Measurements from ENCODE around the gene UMODL1.

Gene UMODL1

GRCh38 chr21:42127164-42128150, 56.3 kb downstream of the UMODL1 start:
- TF ChIP-seq CTCF (IDR thresholded peaks at IDR 0.05; ENCODE audit: low read depth, low read length) = no peak
- no peak for DNase-seq (ENCODE audit: low read depth in 2 of 2)

DNA sequence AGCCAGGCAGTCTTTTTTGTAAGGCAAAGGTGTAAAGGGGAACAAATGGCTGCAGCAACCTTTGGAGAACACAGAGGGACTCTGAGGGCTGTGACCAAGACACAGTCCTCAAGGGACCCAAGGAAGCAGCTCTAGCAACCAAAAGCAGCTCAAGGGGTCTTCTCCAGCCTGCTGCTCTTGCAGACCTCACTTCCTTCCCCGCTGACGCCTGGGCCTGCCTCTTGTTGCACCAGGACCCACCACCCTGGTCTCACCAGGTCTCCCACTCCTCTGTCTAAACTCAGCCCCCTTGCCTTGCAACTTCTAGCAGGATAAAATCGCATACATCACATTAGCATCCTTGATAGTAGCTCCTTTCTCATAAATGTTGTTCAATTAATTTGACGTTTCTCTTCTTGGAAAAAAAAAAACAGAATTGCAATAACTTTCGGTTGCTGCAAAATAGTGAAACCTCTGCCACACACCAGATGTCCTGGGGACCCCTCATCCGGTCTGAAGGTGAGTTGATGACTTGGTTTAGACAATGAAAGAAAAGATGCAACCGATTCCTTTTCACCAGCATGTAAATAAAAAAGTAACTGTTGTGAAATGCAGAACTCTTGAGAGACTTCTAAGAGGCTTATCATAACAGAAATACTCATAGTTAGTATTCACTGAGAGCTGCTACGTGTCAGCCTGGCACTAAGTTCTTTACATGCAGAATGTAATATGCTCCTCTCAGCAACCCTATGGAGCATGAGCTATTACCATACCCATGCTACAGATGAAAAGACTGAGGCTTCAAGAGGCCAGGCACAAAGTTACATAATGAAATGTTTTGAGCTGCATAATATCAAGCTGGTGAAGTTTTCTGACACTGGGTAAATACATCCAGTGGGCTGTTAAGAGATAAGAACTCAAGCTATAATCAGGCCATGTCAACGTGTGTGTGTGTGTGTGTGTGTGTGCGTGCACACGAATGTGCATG, 58.5 kb downstream of the UMODL1 start:
- no peak for DNase-seq (ENCODE audit: low read depth in 2 of 2)

More at GRCh38 chr21:42127164-42128150, 56.3 kb downstream of the UMODL1 start:
- H3K4me3 ChIP-seq (replicated peaks in 1 of 2; ENCODE audit: low read depth in 2 of 2, low read length in 2 of 2) = no peak overlapping the region

DNA sequence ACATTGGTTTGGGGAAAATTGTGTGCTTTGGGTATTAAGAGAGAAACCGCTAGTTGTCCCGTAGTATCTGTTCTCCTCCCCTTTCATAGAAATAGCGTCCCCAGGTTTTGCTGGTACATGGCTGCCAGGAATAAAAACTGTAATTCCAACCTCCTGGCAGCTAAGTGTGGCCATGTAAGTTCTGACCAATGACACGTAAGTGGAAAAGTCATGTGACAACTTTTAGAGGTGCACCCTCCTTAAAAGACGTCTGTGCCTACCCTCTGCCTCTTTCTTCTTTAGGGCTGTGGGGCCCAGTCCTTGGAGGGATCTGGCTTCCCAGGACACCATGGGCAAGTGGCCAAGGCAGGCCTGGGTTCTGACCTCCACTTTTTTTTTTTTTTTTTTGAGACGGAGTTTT, 59.3 kb downstream of the UMODL1 start:
- no peak overlapping the region for H3K4me3 ChIP-seq (replicated peaks in 1 of 2; ENCODE audit: low read depth in 2 of 2, low read length in 2 of 2)
- TF ChIP-seq CTCF (IDR thresholded peaks at IDR 0.05; ENCODE audit: low read depth, low read length) = no peak
- DNase-seq (ENCODE audit: low read depth in 2 of 2) = no peak

More for the DNA sequence above, 58.5 kb downstream of the UMODL1 start:
- TF ChIP-seq CTCF (IDR thresholded peaks at IDR 0.05; ENCODE audit: low read depth, low read length) = no peak
- no peak overlapping the region for H3K4me3 ChIP-seq (replicated peaks in 1 of 2; ENCODE audit: low read depth in 2 of 2, low read length in 2 of 2)

DNA sequence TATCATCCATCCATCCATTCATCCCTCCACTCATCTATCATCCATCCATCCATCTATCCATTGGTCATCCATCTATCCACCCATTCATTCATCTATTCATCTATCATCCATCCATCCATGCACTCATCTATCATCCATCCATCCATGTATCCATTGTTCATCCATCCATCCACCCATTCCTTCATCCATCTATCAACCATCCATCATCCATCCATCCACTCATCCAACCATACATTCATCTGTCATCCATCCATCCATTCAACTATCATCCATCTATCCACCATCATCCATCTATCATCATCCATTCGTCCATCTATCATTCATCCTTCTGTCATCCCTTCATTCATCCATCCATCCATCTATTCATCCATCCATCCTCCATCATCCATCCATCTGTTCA, 61.1 kb downstream of the UMODL1 start:
- H3K4me3 ChIP-seq (replicated peaks in 1 of 2; ENCODE audit: low read depth in 2 of 2, low read length in 2 of 2) = no peak overlapping the region
- no peak for TF ChIP-seq CTCF (IDR thresholded peaks at IDR 0.05; ENCODE audit: low read depth, low read length)
- DNase-seq (ENCODE audit: low read depth in 2 of 2) = no peak

DNA sequence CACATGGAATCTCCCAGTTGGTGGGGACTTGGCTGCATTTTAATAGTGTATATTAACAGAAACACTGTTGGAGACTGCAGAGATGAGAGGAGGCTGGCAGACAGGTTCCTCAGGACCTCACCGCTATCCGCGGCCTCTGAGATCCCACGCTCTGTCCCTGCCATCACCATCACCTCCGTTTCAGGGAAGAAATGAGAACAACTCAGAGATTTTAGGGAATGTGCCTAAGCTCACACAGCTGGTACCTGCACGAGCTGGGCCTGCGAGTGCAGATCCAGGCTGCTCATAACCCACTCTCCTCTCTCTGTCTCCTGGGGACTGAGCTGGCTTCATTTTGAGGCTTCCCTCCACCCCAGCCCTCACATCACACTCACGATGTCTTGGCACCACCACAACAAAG, 62.0 kb downstream of the UMODL1 start:
- TF ChIP-seq CTCF (IDR thresholded peaks at IDR 0.05; ENCODE audit: low read depth, low read length) = no peak
- H3K4me3 ChIP-seq (replicated peaks in 1 of 2; ENCODE audit: low read depth in 2 of 2, low read length in 2 of 2) = no peak overlapping the region
- no peak for DNase-seq (ENCODE audit: low read depth in 2 of 2)

- TF ChIP-seq CTCF (IDR thresholded peaks at IDR 0.05; ENCODE audit: low read depth, low read length) = no peak
- H3K4me3 ChIP-seq (replicated peaks in 1 of 2; ENCODE audit: low read depth in 2 of 2, low read length in 2 of 2) = no peak overlapping the region
- DNase-seq (ENCODE audit: low read depth in 2 of 2) = no peak
These were observed 64.4 kb downstream of the UMODL1 start for GRCh38 chr21:42135386-42136052.
